Trophoblast cell (in vitro differentiated cells and primary cell): Measurements from ENCODE around the gene MFSD6.

ENCODE experiments used
- DNase-seq, 2 donors: peaks; one replicate each; pipeline ENCODE4 v3.0.0-alpha.2; 2016
- H2AFZ ChIP-seq: 2 replicates; pipeline ENCODE4 v1.6.1; 2013; ENCODE audit warnings: low read length, moderate library complexity, mild to moderate bottlenecking; ENCODE audit not compliant: insufficient read depth, poor library complexity
- H2AK5ac ChIP-seq: 2 replicates; pipeline ENCODE4 v1.6.1; 2013; ENCODE audit warnings: mild to moderate bottlenecking, low read length
- H2BK120ac ChIP-seq: 2 replicates; pipeline ENCODE4 v1.6.1; 2013; ENCODE audit warnings: low read length, mild to moderate bottlenecking, moderate library complexity; ENCODE audit not compliant: insufficient read depth, poor library complexity
- H2BK12ac ChIP-seq: 2 replicates; pipeline ENCODE4 v1.6.1; 2013; ENCODE audit warnings: mild to moderate bottlenecking, low read length, moderate library complexity
- H2BK5ac ChIP-seq: 2 replicates; pipeline ENCODE4 v1.6.1; 2013; ENCODE audit warnings: low read length, low read depth, moderate library complexity, mild to moderate bottlenecking; ENCODE audit not compliant: poor library complexity
- H3K14ac ChIP-seq: 2 replicates; pipeline ENCODE4 v1.6.1; 2013; ENCODE audit warnings: mild to moderate bottlenecking, low read length
- H3K18ac ChIP-seq: 2 replicates; pipeline ENCODE4 v1.6.1; 2013; ENCODE audit warnings: mild to moderate bottlenecking, low read length
- H3K23ac ChIP-seq: 2 replicates; pipeline ENCODE4 v1.6.1; 2013; ENCODE audit warnings: low read length
- H3K27ac ChIP-seq: 2 replicates; pipeline ENCODE4 v1.5.1; 2013; ENCODE audit warnings: low read depth, mild to moderate bottlenecking, inconsistent platforms, low read length, moderate library complexity
- H3K27me3 ChIP-seq: 2 replicates; pipeline ENCODE4 v1.6.1; 2013; ENCODE audit warnings: inconsistent platforms, mild to moderate bottlenecking, low read length, moderate library complexity; ENCODE audit not compliant: insufficient read depth
- H3K36me3 ChIP-seq, 2 experiments: 1 replicate in 1 of 2; 2 replicates in 1 of 2; pipeline ENCODE4 v1.6.1; 2013; ENCODE audit warnings: low read length in 2 of 2, mild to moderate bottlenecking in 2 of 2, moderate library complexity in 1 of 2; ENCODE audit not compliant: insufficient read depth in 2 of 2, control insufficient read depth in 1 of 2
- H3K4ac ChIP-seq: 2 replicates; pipeline ENCODE4 v1.6.1; 2013; ENCODE audit warnings: low read depth, mild to moderate bottlenecking, low read length, moderate library complexity
- H3K4me1 ChIP-seq, 2 experiments: 1 replicate in 1 of 2; 2 replicates in 1 of 2; pipeline ENCODE4 v1.6.1; 2013; ENCODE audit warnings: low read length in 2 of 2, mild to moderate bottlenecking in 2 of 2, moderate library complexity in 1 of 2; ENCODE audit not compliant: insufficient read depth in 2 of 2, control insufficient read depth in 1 of 2
- H3K4me2 ChIP-seq: 2 replicates; pipeline ENCODE4 v1.6.1; 2013; ENCODE audit warnings: inconsistent platforms, mild to moderate bottlenecking, low read length, moderate library complexity
- H3K4me3 ChIP-seq: 2 replicates; pipeline ENCODE4 v1.5.1; 2013; ENCODE audit warnings: mild to moderate bottlenecking, low read depth, low read length, inconsistent platforms
- H3K79me1 ChIP-seq: one replicate; pipeline ENCODE4 v1.6.1; 2013; ENCODE audit warnings: low read length
- H3K79me2 ChIP-seq: 2 replicates; pipeline ENCODE4 v1.6.1; 2013; ENCODE audit warnings: low read length, mild to moderate bottlenecking; ENCODE audit not compliant: control insufficient read depth, insufficient read depth, poor library complexity
- H3K9ac ChIP-seq: 2 replicates; pipeline ENCODE4 v1.6.1; 2013; ENCODE audit warnings: mild to moderate bottlenecking, low read length
- H3K9me3 ChIP-seq: 2 replicates; pipeline ENCODE4 v1.6.1; 2013; ENCODE audit warnings: low read depth, mild to moderate bottlenecking, control low read depth, inconsistent platforms, low read length; ENCODE audit not compliant: insufficient read depth
- H4K12ac ChIP-seq: 2 replicates; pipeline ENCODE4 v1.6.1; 2013; ENCODE audit warnings: low read depth, mild to moderate bottlenecking, low read length, moderate library complexity
- H4K8ac ChIP-seq: 2 replicates; pipeline ENCODE4 v1.6.1; 2013; ENCODE audit warnings: low read depth, mild to moderate bottlenecking, low read length, moderate library complexity
- H4K91ac ChIP-seq: one replicate; pipeline ENCODE4 v1.6.1; 2013; ENCODE audit warnings: low read depth, mild to moderate bottlenecking, low read length, moderate library complexity
- WGBS: extraction: QIAGEN DNeasy Blood & Tissue Kit; methylation state at CpG from one replicate; pipeline ENCODE4 v1.1.7; 2013; ENCODE audit warnings: missing lambda C conversion rate; ENCODE audit not compliant: insufficient read length, insufficient coverage; ENCODE audit errors: extremely low coverage; 5-methylcytosine and 5-hydroxymethylcytosine counted together

Gene MFSD6

GRCh38 chr2:190513877-190514276 is 105.7 kb downstream of the MFSD6 start:
- Histone ChIP-seq H2BK5ac (no peak overlapping the region), H3K4me3 (no peak overlapping the region), H3K18ac (no peak overlapping the region), H3K79me1 (no peaks in the 10 kb centered on the region), H3K27ac (no peak overlapping the region), H3K23ac (no peak overlapping the region), H3K14ac (no peak overlapping the region), H3K9me3 (no peaks in the 10 kb centered on the region), H3K4me1 (no peaks in the 10 kb centered on the region), H3K4ac (no peak overlapping the region), H3K9ac (no peak overlapping the region), H4K91ac (no peak overlapping the region), H3K79me2 (no peaks in the 10 kb centered on the region), H4K8ac (no peak overlapping the region), H3K4me2 (no peak overlapping the region), H2BK120ac (no peak overlapping the region), H2AK5ac (no peak overlapping the region), H3K36me3 (peaks cover 4 to 6% of the 10 kb centered on the region in 2 experiments), H2BK12ac (no peak overlapping the region), H3K27me3 (no peaks in the 10 kb centered on the region), H4K12ac (no peak overlapping the region), H2AFZ (no peak overlapping the region)
- DNase-seq, result no peak
- no CpG with 5 or more reads among the region's 2 CpGs for WGBS

- no peak overlapping the region for H3K14ac ChIP-seq
- WGBS, result no CpG with 5 or more reads among the region's 1 CpG
Observed at GRCh38 chr2:190514676-190515075, 106.5 kb downstream of the MFSD6 start.

GRCh38 chr2:190515687-190516086 is 107.5 kb downstream of the MFSD6 start:
- H3K9me3 ChIP-seq, result no peaks in the 10 kb centered on the region
- no peak overlapping the region for H4K91ac ChIP-seq
- H2AK5ac ChIP-seq, result no peak overlapping the region
- H3K9ac ChIP-seq, result no peak overlapping the region
- H4K8ac ChIP-seq, result no peak overlapping the region
- no peak overlapping the region for H3K4me2 ChIP-seq
- H3K79me1 ChIP-seq, result no peaks in the 10 kb centered on the region
- no peaks in the 10 kb centered on the region for H3K27me3 ChIP-seq
- H2BK5ac ChIP-seq, result no peak overlapping the region
- H3K14ac ChIP-seq, result no peak overlapping the region
- H3K18ac ChIP-seq, result no peak overlapping the region
- no peak overlapping the region for H3K4ac ChIP-seq
- peaks cover 4 to 6% of the 10 kb centered on the region in 2 experiments for H3K36me3 ChIP-seq
- no peak overlapping the region for H3K4me3 ChIP-seq
- no peak overlapping the region for H3K27ac ChIP-seq
- H4K12ac ChIP-seq, result no peak overlapping the region
- WGBS, result no CpG with 5 or more reads among the region's 1 CpG
- no peaks in the 10 kb centered on the region for H3K79me2 ChIP-seq
- no peak overlapping the region for H2AFZ ChIP-seq
- no peak for DNase-seq
- no peak overlapping the region for H3K23ac ChIP-seq
- no peak overlapping the region for H2BK120ac ChIP-seq
- no peak overlapping the region for H2BK12ac ChIP-seq
- no peaks in the 10 kb centered on the region for H3K4me1 ChIP-seq

More at GRCh38 chr2:190514676-190515075, 106.5 kb downstream of the MFSD6 start:
- Histone ChIP-seq H3K27ac (no peak overlapping the region), H3K23ac (no peak overlapping the region), H2AK5ac (no peak overlapping the region), H2BK12ac (no peak overlapping the region), H3K27me3 (no peaks in the 10 kb centered on the region), H3K79me2 (no peaks in the 10 kb centered on the region), H2BK5ac (no peak overlapping the region), H4K91ac (no peak overlapping the region), H3K18ac (no peak overlapping the region), H4K8ac (no peak overlapping the region), H3K36me3 (peaks cover 4 to 6% of the 10 kb centered on the region in 2 experiments), H3K4me2 (no peak overlapping the region), H4K12ac (no peak overlapping the region), H2BK120ac (no peak overlapping the region), H3K9ac (no peak overlapping the region), H3K79me1 (no peaks in the 10 kb centered on the region), H3K9me3 (no peaks in the 10 kb centered on the region), H2AFZ (no peak overlapping the region), H3K4me3 (no peak overlapping the region), H3K4ac (no peak overlapping the region), H3K4me1 (no peaks in the 10 kb centered on the region)
- no peak for DNase-seq

- no peak for DNase-seq
- H2BK12ac ChIP-seq, result no peak overlapping the region
- no peak overlapping the region for H3K18ac ChIP-seq
- no peaks in the 10 kb centered on the region for H3K27me3 ChIP-seq
- H3K4me2 ChIP-seq, result no peak overlapping the region
- H3K9me3 ChIP-seq, result no peaks in the 10 kb centered on the region
- no peak overlapping the region for H3K14ac ChIP-seq
- H3K4me1 ChIP-seq, result no peaks in the 10 kb centered on the region
- H2BK5ac ChIP-seq, result no peak overlapping the region
- H3K36me3 ChIP-seq, result peaks cover 4 to 6% of the 10 kb centered on the region in 2 experiments
- H4K12ac ChIP-seq, result no peak overlapping the region
- H2AK5ac ChIP-seq, result no peak overlapping the region
- no peak overlapping the region for H2BK120ac ChIP-seq
- H3K79me1 ChIP-seq, result no peaks in the 10 kb centered on the region
- no peak overlapping the region for H3K4me3 ChIP-seq
- H3K23ac ChIP-seq, result no peak overlapping the region
- no peak overlapping the region for H3K27ac ChIP-seq
- no peak overlapping the region for H2AFZ ChIP-seq
- no peak overlapping the region for H4K91ac ChIP-seq
- H3K79me2 ChIP-seq, result no peaks in the 10 kb centered on the region
- H3K9ac ChIP-seq, result no peak overlapping the region
- no peak overlapping the region for H3K4ac ChIP-seq
- H4K8ac ChIP-seq, result no peak overlapping the region
- no CpG with 5 or more reads among the region's 2 CpGs for WGBS
Observed at GRCh38 chr2:190517468-190517867, 109.3 kb downstream of the MFSD6 start.
